Keratinocyte (primary cell): ENCODE data around the gene TSFM. TPM values are rescaled to one million over a fixed set of nuclear protein-coding genes. Genes with fewer than 3 reads are reported as not detected.

ENCODE experiments used
- DNase-seq: peaks from one replicate; pipeline ENCODE4 v3.0.0-alpha.2; 2011; ENCODE audit warnings: low read depth, missing footprints, low spot score
- FAIRE-seq: peaks from 2 replicates; lab custom pipeline; 2011; peaks lifted over from hg19 to GRCh38; lab: Jason Lieb, UNC
- H2AFZ ChIP-seq: 2 replicates; pipeline ENCODE4 v1.6.0; 2012; ENCODE audit warnings: low read length, control low read depth, inconsistent platforms; ENCODE audit not compliant: control insufficient read depth
- H3K27ac ChIP-seq: 2 replicates; pipeline ENCODE4 v1.5.1; 2011; ENCODE audit warnings: low read length; ENCODE audit not compliant: control insufficient read depth, insufficient read depth
- H3K27me3 ChIP-seq: 3 replicates; pipeline ENCODE4 v1.6.0; 2011; ENCODE audit warnings: low read length; ENCODE audit not compliant: control insufficient read depth, insufficient read depth; ENCODE audit errors: extremely low read depth
- H3K36me3 ChIP-seq, 2 experiments: 2 replicates in 1 of 2; 3 replicates in 1 of 2; pipeline ENCODE4 v1.5.1; 2011; ENCODE audit warnings: low read length in 2 of 2, mild to moderate bottlenecking in 1 of 2; ENCODE audit not compliant: control insufficient read depth in 2 of 2, insufficient read depth in 2 of 2; ENCODE audit errors: extremely low read depth in 1 of 2
- H3K4me1 ChIP-seq: 3 replicates; pipeline ENCODE4 v1.5.1; 2011; ENCODE audit warnings: low read length; ENCODE audit not compliant: control insufficient read depth, insufficient read depth; ENCODE audit errors: extremely low read depth
- H3K4me2 ChIP-seq: 3 replicates; pipeline ENCODE4 v1.6.0; 2011; ENCODE audit warnings: low read depth, low read length; ENCODE audit not compliant: control insufficient read depth, insufficient read depth; ENCODE audit errors: extremely low read depth
- H3K4me3 ChIP-seq, 3 experiments: fragments of 200-600 bp in 1 of 3; sonication (generic) in 1 of 3; 2 replicates in 2 of 3; 3 replicates in 1 of 3; pipeline ENCODE4 v1.5.1; 2011 to 2016; ENCODE audit warnings: low read length in 3 of 3, mild to moderate bottlenecking in 3 of 3, control low read depth in 2 of 3, inconsistent platforms in 1 of 3, low read depth in 1 of 3, mixed read lengths in 1 of 3, mixed run types in 1 of 3, moderate library complexity in 1 of 3; ENCODE audit not compliant: control insufficient read depth in 2 of 3, insufficient read depth in 2 of 3; ENCODE audit errors: extremely low read depth in 1 of 3
- H3K79me2 ChIP-seq: 2 replicates; pipeline ENCODE4 v1.6.0; 2012; ENCODE audit warnings: low read length; ENCODE audit not compliant: control insufficient read depth, insufficient read depth
- H3K9ac ChIP-seq: 3 replicates; pipeline ENCODE4 v1.6.0; 2011; ENCODE audit warnings: low read length; ENCODE audit not compliant: control insufficient read depth, insufficient read depth; ENCODE audit errors: extremely low read depth
- H3K9me1 ChIP-seq: 3 replicates; pipeline ENCODE4 v1.6.0; 2011; ENCODE audit warnings: low read length; ENCODE audit not compliant: control insufficient read depth, insufficient read depth; ENCODE audit errors: extremely low read depth
- H3K9me3 ChIP-seq: 2 replicates; pipeline ENCODE4 v1.5.1; 2012; ENCODE audit warnings: low read depth, low read length; ENCODE audit not compliant: control insufficient read depth
- H4K20me1 ChIP-seq: 3 replicates; pipeline ENCODE4 v1.6.0; 2011; ENCODE audit warnings: low read length; ENCODE audit not compliant: control insufficient read depth, insufficient read depth; ENCODE audit errors: extremely low read depth
- CTCF ChIP-seq, 3 experiments: IDR thresholded peaks in 1 of 3; conservative IDR thresholded peaks in 1 of 3; optimal IDR thresholded peaks in 1 of 3; 2 replicates in 2 of 3; 3 replicates in 1 of 3; pipeline versions ENCODE3 to v1.5.1; 2011; ENCODE audit warnings: low read length in 3 of 3, mild to moderate bottlenecking in 3 of 3, moderate library complexity in 2 of 3, control low read depth in 1 of 3, inconsistent platforms in 1 of 3; ENCODE audit not compliant: insufficient read depth in 2 of 3; ENCODE audit errors: extremely low read depth in 1 of 3
- EZH2 ChIP-seq: IDR thresholded peaks from one replicate; pipeline ENCODE4 v1.6.1; 2012; ENCODE audit warnings: inconsistent platforms, mild to moderate bottlenecking, low read length, moderate library complexity
- dilution Hi-C: fragments of 300-500 bp; cut with MboI; formaldehyde crosslinking; loops from one replicate; pipeline ENCODE4 v1.7.0; 2020; ENCODE audit warnings: low sequenced_read_pairs; ENCODE audit not compliant: extremely low pct_ligation_motif_present
- polyA plus RNA-seq, 5 experiments: library from polyadenylated mRNA; depleted of rRNA in 3 of 5; stranded (reverse) in 3 of 5; stranded (forward) in 1 of 5; unstranded in 1 of 5; fragments of >200 nt; gene quantifications; 1 replicate in 1 of 5; 2 replicates in 3 of 5; 3 replicates in 1 of 5; pipeline versions ENCODE4 v1.2.1 to v1.2.3, GENCODE V29; 2011 to 2012; ENCODE audit warnings: missing spikeins in 2 of 5, low read depth in 1 of 5, low replicate concordance in 1 of 5

The TSFM gene
- polyA plus RNA-seq, 1 donor (not counting 4 experiments of a cell fraction or from before 2014, with no cell fraction given) = 30.5 TPM

GRCh38 chr12:57739387-57739786 is 43.2 kb upstream of the TSFM start:
- no peaks in the 10 kb centered on the region for H3K79me2 ChIP-seq
- H3K9me1 ChIP-seq = no peaks in the 10 kb centered on the region
- H3K4me3 ChIP-seq = no peak overlapping the region
- no peaks in the 10 kb centered on the region for H4K20me1 ChIP-seq
- H3K4me2 ChIP-seq = no peak overlapping the region
- FAIRE-seq (no peak), DNase-seq (no peak)
- H3K36me3 ChIP-seq = no peaks in the 10 kb centered on the region
- H3K27me3 ChIP-seq = peaks cover 53% of the 10 kb centered on the region
- no peak overlapping the region for H2AFZ ChIP-seq
- H3K9ac ChIP-seq = no peak overlapping the region
- no peak overlapping the region for H3K27ac ChIP-seq
- TF ChIP-seq EZH2 (peak; percentile 80), CTCF (optimal IDR thresholded peaks at IDR 0.05 in 1 of 3, IDR thresholded peaks at IDR 0.05 in 1 of 3, conservative IDR thresholded peaks at IDR 0.05 in 1 of 3; ENCODE audit: extremely low read depth in 1 of 3, insufficient read depth in 2 of 3, low read length in 3 of 3) (no peak)
- dilution Hi-C loops = loop anchor here (25.0 kb wide), 1 partner anchor 152 kb away; the partner anchor contains the start of gene PIP4K2C
- no peaks in the 10 kb centered on the region for H3K9me3 ChIP-seq
- peaks cover 21% of the 10 kb centered on the region for H3K4me1 ChIP-seq

GRCh38 chr12:57739914-57740538 is 42.6 kb upstream of the TSFM start:
- Histone ChIP-seq H3K9me1 (no peaks in the 10 kb centered on the region), H3K9ac (no peak overlapping the region), H3K27me3 (peaks cover 53% of the 10 kb centered on the region), H3K4me2 (no peak overlapping the region), H3K36me3 (no peaks in the 10 kb centered on the region), H2AFZ (no peak overlapping the region), H3K27ac (no peak overlapping the region), H3K79me2 (peaks cover 2% of the 10 kb centered on the region), H4K20me1 (no peaks in the 10 kb centered on the region), H3K9me3 (no peaks in the 10 kb centered on the region), H3K4me3 (no peak overlapping the region), H3K4me1 (peaks cover 16% of the 10 kb centered on the region)
- no peak for FAIRE-seq
- no peak for TF ChIP-seq EZH2
- no peak for TF ChIP-seq CTCF (optimal IDR thresholded peaks at IDR 0.05 in 1 of 3, IDR thresholded peaks at IDR 0.05 in 1 of 3, conservative IDR thresholded peaks at IDR 0.05 in 1 of 3; ENCODE audit: extremely low read depth in 1 of 3, insufficient read depth in 2 of 3, low read length in 3 of 3)
- no peak for DNase-seq
- dilution Hi-C loops = loop anchor here (25.0 kb wide), 1 partner anchor 153 kb away; the partner anchor contains the start of gene PIP4K2C
